Panc1 (cell line): ENCODE data around the gene ADAM10. TPM values are rescaled to one million over a fixed set of nuclear protein-coding genes. Genes with fewer than 3 reads are reported as not detected.

ENCODE experiments used
- ATAC-seq: fragments of 200-7000 bp; cut with Tn5 transposase; 2 replicates; pipeline ENCODE4 v1.9.1; 2020; ENCODE audit warnings: mild to moderate bottlenecking, moderate library complexity
- BruUV-seq: library from RNA; stranded (reverse); fragments of 400-500 nt; replicated peaks from 2 replicates; lab custom pipeline; 2021; lab: Mats Ljungman, UMichigan
- CTCF ChIA-PET: fragments of 300-600 bp; sonication (Branson Sonifier 250); formaldehyde crosslinking; loops from one replicate; lab custom pipeline; 2022; ENCODE audit warnings: antibody characterized with exemption; lab: Charles Lee
- POLR2A ChIA-PET: fragments of 300-600 bp; sonication (Branson Sonifier 250); formaldehyde crosslinking; loops from one replicate; lab custom pipeline; 2022; ENCODE audit warnings: antibody characterized with exemption; lab: Charles Lee
- DNase-seq: peaks from one replicate; pipeline ENCODE4 v3.0.0-alpha.2; 2010; ENCODE audit warnings: low read depth, low spot score
- H3K27ac ChIP-seq: 2 replicates; pipeline ENCODE4 v1.5.1; 2011; ENCODE audit warnings: mild to moderate bottlenecking, low read length, inconsistent platforms
- H3K27me3 ChIP-seq: fragments of 200-500 bp; sonication (Bioruptor generic); 2 replicates; pipeline ENCODE4 v1.6.0; 2014; ENCODE audit warnings: low read length, inconsistent platforms; ENCODE audit not compliant: control insufficient read depth, insufficient read depth
- H3K36me3 ChIP-seq: fragments of 200-500 bp; sonication (Bioruptor generic); 2 replicates; pipeline ENCODE4 v1.5.1; 2014; ENCODE audit warnings: inconsistent platforms, mild to moderate bottlenecking, low read length, moderate library complexity; ENCODE audit not compliant: control insufficient read depth, insufficient read depth
- H3K4me1 ChIP-seq: 2 replicates; pipeline ENCODE4 v1.5.1; 2011; ENCODE audit warnings: inconsistent platforms, mild to moderate bottlenecking, low read length, moderate library complexity; ENCODE audit not compliant: control insufficient read depth, insufficient read depth
- H3K4me3 ChIP-seq, 2 experiments: 2 replicates each; pipeline ENCODE4 v1.5.1; 2011 to 2012; ENCODE audit warnings: low read depth in 2 of 2, low read length in 2 of 2, mild to moderate bottlenecking in 2 of 2, inconsistent platforms in 1 of 2, moderate library complexity in 1 of 2
- H3K9me3 ChIP-seq: fragments of 200-500 bp; sonication (Bioruptor generic); 2 replicates; pipeline ENCODE4 v1.5.1; 2014; ENCODE audit warnings: low read depth, mild to moderate bottlenecking, inconsistent platforms, low read length, moderate library complexity; ENCODE audit not compliant: control insufficient read depth, insufficient read depth
- POLR2AphosphoS5 ChIP-seq: IDR thresholded peaks from 2 replicates; pipeline ENCODE4 v1.6.1; 2012; ENCODE audit warnings: mild to moderate bottlenecking, low read depth, low read length, moderate library complexity
- REST ChIP-seq, 2 experiments: IDR thresholded peaks; 2 replicates each; pipeline ENCODE4 v1.6.1; 2011 to 2012; ENCODE audit warnings: low read depth in 2 of 2, control low read depth in 1 of 2, low read length in 1 of 2, mild to moderate bottlenecking in 1 of 2, moderate library complexity in 1 of 2; ENCODE audit not compliant: insufficient read depth in 1 of 2
- SIN3A ChIP-seq: IDR thresholded peaks from 2 replicates; pipeline ENCODE4 v1.6.1; 2012; ENCODE audit warnings: low read depth, mild to moderate bottlenecking, low read length, moderate library complexity, borderline replicate concordance; ENCODE audit not compliant: insufficient read depth
- TCF7L2 ChIP-seq: IDR thresholded peaks from 2 replicates; pipeline ENCODE4 v1.6.1; 2011; ENCODE audit warnings: mild to moderate bottlenecking, low read depth, low read length, inconsistent platforms
- in situ Hi-C: cut with HindIII; loops from 2 replicates; pipeline ENCODE4 v1.10.0; 2016; ENCODE audit warnings: low sequenced_read_pairs, low pct_unique_long_range_greater_than_20kb
- intact Hi-C: fragments of 100-400 bp; cut with micrococcal nuclease; formaldehyde crosslinking; loops from one replicate; pipeline ENCODE4 v1.10.0; 2022; ENCODE audit not compliant: unreplicated experiment
- total RNA-seq: library from RNA; stranded (reverse); gene quantifications from one replicate; pipeline ENCODE4 v1.2.1, GENCODE V29; 2021; ENCODE audit not compliant: unreplicated experiment
- TF ChIP-seq, protein P1 (sequence below): fragments of 450-650 bp; IDR thresholded peaks from 2 replicates; pipeline ENCODE4 v1.5.1; 2017; ENCODE audit warnings: mild to moderate bottlenecking

The ADAM10 gene
- total RNA-seq, 1 experiment from 2014 or later, result 176 TPM

DNA sequence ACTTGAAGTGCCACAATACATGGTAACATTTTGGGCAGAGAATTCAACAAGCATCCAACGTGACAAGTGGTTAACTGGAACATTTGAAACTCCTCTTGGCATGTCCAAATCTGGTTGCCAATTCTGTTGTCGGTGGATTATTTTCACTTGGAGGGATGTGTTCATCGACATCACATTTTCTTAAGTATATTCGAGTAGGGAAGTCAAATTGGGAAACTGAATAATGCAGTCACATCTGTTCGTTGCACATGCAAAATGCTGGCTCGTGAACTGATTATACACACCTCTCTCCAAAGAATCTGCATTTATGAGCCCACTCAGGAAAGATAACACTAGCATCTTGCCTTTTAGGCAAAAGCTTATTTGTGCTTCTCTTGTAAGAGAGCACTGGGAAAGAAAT is 178.0 kb downstream of the ADAM10 start:
- no peaks in the 10 kb centered on the region for H3K9me3 ChIP-seq
- intact Hi-C loops, result no loop called here
- CTCF ChIA-PET, result no interaction called here
- in situ Hi-C loops, result no loop called here
- ATAC-seq (no peak), DNase-seq (no peak)
- POLR2A ChIA-PET, result no interaction called here
- no peaks in the 10 kb centered on the region for H3K4me1 ChIP-seq
- TF ChIP-seq REST (IDR thresholded peaks at IDR 0.05; ENCODE audit: insufficient read depth in 1 of 2, low read depth in 2 of 2, low read length in 1 of 2) (no peak), TCF7L2 (no peak), POLR2AphosphoS5 (no peak), SIN3A (no peak)
- TF ChIP-seq, protein P1, sequence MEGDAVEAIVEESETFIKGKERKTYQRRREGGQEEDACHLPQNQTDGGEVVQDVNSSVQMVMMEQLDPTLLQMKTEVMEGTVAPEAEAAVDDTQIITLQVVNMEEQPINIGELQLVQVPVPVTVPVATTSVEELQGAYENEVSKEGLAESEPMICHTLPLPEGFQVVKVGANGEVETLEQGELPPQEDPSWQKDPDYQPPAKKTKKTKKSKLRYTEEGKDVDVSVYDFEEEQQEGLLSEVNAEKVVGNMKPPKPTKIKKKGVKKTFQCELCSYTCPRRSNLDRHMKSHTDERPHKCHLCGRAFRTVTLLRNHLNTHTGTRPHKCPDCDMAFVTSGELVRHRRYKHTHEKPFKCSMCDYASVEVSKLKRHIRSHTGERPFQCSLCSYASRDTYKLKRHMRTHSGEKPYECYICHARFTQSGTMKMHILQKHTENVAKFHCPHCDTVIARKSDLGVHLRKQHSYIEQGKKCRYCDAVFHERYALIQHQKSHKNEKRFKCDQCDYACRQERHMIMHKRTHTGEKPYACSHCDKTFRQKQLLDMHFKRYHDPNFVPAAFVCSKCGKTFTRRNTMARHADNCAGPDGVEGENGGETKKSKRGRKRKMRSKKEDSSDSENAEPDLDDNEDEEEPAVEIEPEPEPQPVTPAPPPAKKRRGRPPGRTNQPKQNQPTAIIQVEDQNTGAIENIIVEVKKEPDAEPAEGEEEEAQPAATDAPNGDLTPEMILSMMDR, result no peak
- no peaks in the 10 kb centered on the region; the same call in 1 of the 2 replicates for H3K27me3 ChIP-seq
- no peaks in the 10 kb centered on the region for H3K36me3 ChIP-seq
- BruUV-seq, result no TSS peak
- H3K27ac ChIP-seq, result no peak overlapping the region
- no peak overlapping the region for H3K4me3 ChIP-seq

- Histone ChIP-seq H3K36me3 (no peaks in the 10 kb centered on the region), H3K27ac (no peak overlapping the region), H3K9me3 (no peaks in the 10 kb centered on the region), H3K4me1 (no peaks in the 10 kb centered on the region), H3K4me3 (no peak overlapping the region), H3K27me3 (no peaks in the 10 kb centered on the region; the same call in 1 of the 2 replicates)
- ATAC-seq (no peak), DNase-seq (no peak)
- TF ChIP-seq SIN3A (no peak), POLR2AphosphoS5 (no peak), TCF7L2 (no peak)
- no TSS peak for BruUV-seq
- intact Hi-C loops (no loop called here), in situ Hi-C loops (no loop called here)
- ChIA-PET CTCF (no interaction called here), POLR2A (no interaction called here)
These were observed 180.1 kb downstream of the ADAM10 start for GRCh38 chr15:58569455-58569854.

- Histone ChIP-seq H3K4me1 (no peaks in the 10 kb centered on the region), H3K36me3 (no peaks in the 10 kb centered on the region), H3K4me3 (no peak overlapping the region), H3K27ac (no peak overlapping the region), H3K27me3 (no peaks in the 10 kb centered on the region; the same call in 1 of the 2 replicates), H3K9me3 (no peaks in the 10 kb centered on the region)
- ChIA-PET CTCF (no interaction called here), POLR2A (interaction anchor here (0.7 kb wide), 1 partner anchor 269 kb away, joined by 6 read pairs; no protein-coding TSS in a partner anchor)
- in situ Hi-C loops (no loop called here), intact Hi-C loops (no loop called here)
- TF ChIP-seq REST (IDR thresholded peaks at IDR 0.05; ENCODE audit: insufficient read depth in 1 of 2, low read depth in 2 of 2, low read length in 1 of 2) (no peak), TCF7L2 (no peak), SIN3A (no peak), POLR2AphosphoS5 (no peak)
- TF ChIP-seq, protein P1, result no peak
- no peak for ATAC-seq
- BruUV-seq, result no TSS peak
- no peak for DNase-seq
These were observed 181.3 kb downstream of the ADAM10 start for GRCh38 chr15:58568157-58568571.
